Measurements from ENCODE around the gene CLDN5.

DNA sequence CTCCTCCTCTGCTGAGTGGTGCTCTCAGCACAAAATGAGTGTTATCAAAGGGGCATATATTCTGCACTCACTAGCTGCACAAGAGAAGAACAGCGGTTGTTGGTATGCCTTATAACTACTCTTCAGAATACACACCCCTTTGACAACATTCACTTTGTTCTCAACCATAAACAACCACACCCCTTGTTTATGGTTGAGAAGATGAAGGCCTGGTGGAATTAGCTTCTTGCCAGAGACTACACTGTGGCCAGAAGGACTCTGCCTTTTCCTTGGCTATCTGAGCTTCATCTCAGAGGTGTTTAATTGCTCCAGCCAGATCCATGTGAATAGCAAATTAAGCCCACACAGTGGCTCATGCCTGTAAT is 45.0 kb upstream of the CLDN5 start:
- no peak for TF ChIP-seq EZH2 (IDR thresholded peaks at IDR 0.05; ENCODE audit: borderline replicate concordance, low read depth, low read length, severe bottlenecking)
- TF ChIP-seq, protein P1, sequence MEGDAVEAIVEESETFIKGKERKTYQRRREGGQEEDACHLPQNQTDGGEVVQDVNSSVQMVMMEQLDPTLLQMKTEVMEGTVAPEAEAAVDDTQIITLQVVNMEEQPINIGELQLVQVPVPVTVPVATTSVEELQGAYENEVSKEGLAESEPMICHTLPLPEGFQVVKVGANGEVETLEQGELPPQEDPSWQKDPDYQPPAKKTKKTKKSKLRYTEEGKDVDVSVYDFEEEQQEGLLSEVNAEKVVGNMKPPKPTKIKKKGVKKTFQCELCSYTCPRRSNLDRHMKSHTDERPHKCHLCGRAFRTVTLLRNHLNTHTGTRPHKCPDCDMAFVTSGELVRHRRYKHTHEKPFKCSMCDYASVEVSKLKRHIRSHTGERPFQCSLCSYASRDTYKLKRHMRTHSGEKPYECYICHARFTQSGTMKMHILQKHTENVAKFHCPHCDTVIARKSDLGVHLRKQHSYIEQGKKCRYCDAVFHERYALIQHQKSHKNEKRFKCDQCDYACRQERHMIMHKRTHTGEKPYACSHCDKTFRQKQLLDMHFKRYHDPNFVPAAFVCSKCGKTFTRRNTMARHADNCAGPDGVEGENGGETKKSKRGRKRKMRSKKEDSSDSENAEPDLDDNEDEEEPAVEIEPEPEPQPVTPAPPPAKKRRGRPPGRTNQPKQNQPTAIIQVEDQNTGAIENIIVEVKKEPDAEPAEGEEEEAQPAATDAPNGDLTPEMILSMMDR (IDR thresholded peaks at IDR 0.05; ENCODE audit: borderline replicate concordance, extremely low read depth, low read length, poor library complexity, severe bottlenecking), result no peak

Measured in DND-41 (cell line).